Activated CD8-positive, alpha-beta T cell treated with anti-CD3 and anti-CD28 coated beads for 36 hours (primary cell): ENCODE results near the gene PRAC2. TPM values are rescaled to one million over a fixed set of nuclear protein-coding genes. Genes with fewer than 3 reads are reported as not detected.

ENCODE experiments used
- microRNA-seq: library from miRNA; unstranded; fragments of <30 nt; microRNA quantifications from one replicate; pipeline ENCODE4 v1.2.0, GENCODE V29; 2022; ENCODE audit warnings: borderline microRNAs expressed, borderline replicate concordance
- total RNA-seq, 2 experiments: library from RNA; stranded (reverse); gene quantifications; one replicate each; pipeline ENCODE4 v1.2.3, GENCODE V29; 2021

PRAC2 gene
- total RNA-seq, 2 experiments from 2014 or later, result not detected

Small RNAs within 50 kb of the gene (microRNA-seq; reads per million reads assigned to microRNA genes)
- gene MIR3185, result not detected

Other genes starting within 250 kb of the PRAC2 start
- not detected for gene HOXB1, start 192.2 kb upstream of the PRAC2 start, total RNA-seq
- 10 to 100 TPM; 12.6 to 13.0 TPM for gene HOXB2, start 178.1 kb upstream of the PRAC2 start, total RNA-seq
- 1 to 10 TPM; 1.7 to 2.0 TPM for gene HOXB4, start 144.8 kb upstream of the PRAC2 start, total RNA-seq
- gene HOXB3, start 132.9 kb upstream of the PRAC2 start, total RNA-seq, result 1 to 10 TPM; 1.4 to 2.0 TPM
- gene HOXB5, start 129.4 kb upstream of the PRAC2 start, total RNA-seq, result not detected
- not detected for gene HOXB6, start 118.2 kb upstream of the PRAC2 start, total RNA-seq
- gene HOXB7, start 112.2 kb upstream of the PRAC2 start, total RNA-seq, result 1 to 10 TPM in 1 of 2 experiments, under 1 TPM in 1; 0.50 to 1.0 TPM
- gene HOXB8, start 107.9 kb upstream of the PRAC2 start, total RNA-seq, result not detected
- gene HOXB9, start 96.8 kb upstream of the PRAC2 start, total RNA-seq, result 1 to 10 TPM; 6.9 to 7.0 TPM
- not detected for gene PRAC1, start 667 bp upstream of the PRAC2 start, total RNA-seq
- not detected for gene HOXB13, start 5.6 kb downstream of the PRAC2 start, total RNA-seq
- not detected for gene TTLL6, start 94.0 kb downstream of the PRAC2 start, total RNA-seq
- gene CALCOCO2, start 107.8 kb downstream of the PRAC2 start, total RNA-seq, result 10 to 100 TPM; 69.2 to 73.1 TPM
- gene ATP5MC1, start 169.6 kb downstream of the PRAC2 start, total RNA-seq, result 100 to 1,000 TPM; 125 to 131 TPM
- 10 to 100 TPM; 71.1 to 74.3 TPM for gene UBE2Z, start 185.2 kb downstream of the PRAC2 start, total RNA-seq
- gene SNF8, start 221.7 kb downstream of the PRAC2 start, total RNA-seq, result 10 to 100 TPM; 87.5 to 99.7 TPM
- not detected for gene GIP, start 245.4 kb downstream of the PRAC2 start, total RNA-seq